CD14-positive monocyte (primary cell): ENCODE results near the gene NPC2. TPM values are rescaled to one million over a fixed set of nuclear protein-coding genes. Genes with fewer than 3 reads are reported as not detected.
A peak's percentile ranks its signal among the peaks of the same experiment; 100 is the strongest.

Experiments
- DNase-seq, 3 donors: peaks; one replicate each; pipeline ENCODE4 v3.0.0-alpha.2; 2011 to 2022
- H2AFZ ChIP-seq: 2 replicates; pipeline ENCODE4 v1.6.0; 2012; ENCODE audit warnings: mild to moderate bottlenecking, low read depth, low read length, inconsistent platforms; ENCODE audit not compliant: insufficient read depth, poor library complexity, severe bottlenecking
- H3K27ac ChIP-seq, 2 donors: 1 replicate in 1 of 2; 2 replicates in 1 of 2; pipeline ENCODE4 v1.5.1; 2012 to 2013; ENCODE audit warnings: low read length in 2 of 2, control low read depth in 1 of 2, inconsistent platforms in 1 of 2, low read depth in 1 of 2, mild to moderate bottlenecking in 1 of 2
- H3K27me3 ChIP-seq, 2 donors: one replicate each; pipeline versions ENCODE4 v1.6.0 to v1.6.1; 2011 to 2013; ENCODE audit warnings: low read length in 2 of 2; ENCODE audit not compliant: control insufficient read depth in 2 of 2, insufficient read depth in 2 of 2
- H3K36me3 ChIP-seq, 2 donors: replicated peaks in 1 of 2; 1 replicate in 1 of 2; 2 replicates in 1 of 2; pipeline versions ENCODE4 v1.5.1 to v1.6.1; 2012 to 2013; ENCODE audit warnings: low read length in 2 of 2, control low read depth in 1 of 2, inconsistent platforms in 1 of 2, mild to moderate bottlenecking in 1 of 2; ENCODE audit not compliant: insufficient read depth in 2 of 2, control insufficient read depth in 1 of 2
- H3K4me1 ChIP-seq, 2 donors: 1 replicate in 1 of 2; 2 replicates in 1 of 2; pipeline versions ENCODE4 v1.5.1 to v1.6.1; 2012 to 2013; ENCODE audit warnings: low read length in 2 of 2, control low read depth in 1 of 2, inconsistent platforms in 1 of 2, mild to moderate bottlenecking in 1 of 2, moderate library complexity in 1 of 2; ENCODE audit not compliant: insufficient read depth in 2 of 2, control insufficient read depth in 1 of 2
- H3K4me2 ChIP-seq: replicated peaks from 2 replicates; pipeline ENCODE3; 2012; ENCODE audit warnings: low read length, moderate library complexity, mild to moderate bottlenecking; ENCODE audit not compliant: poor library complexity, severe bottlenecking; ENCODE audit errors: extremely low read depth
- H3K4me3 ChIP-seq, 3 experiments: fragments of 200-600 bp in 1 of 3; sonication (generic) in 1 of 3; replicated peaks in 1 of 3; 1 replicate in 2 of 3; 2 replicates in 1 of 3; pipeline ENCODE4 v1.5.1; 2011 to 2013; ENCODE audit warnings: low read length in 3 of 3, mild to moderate bottlenecking in 3 of 3, control low read depth in 2 of 3, low read depth in 2 of 3, inconsistent platforms in 1 of 3, moderate library complexity in 1 of 3
- H3K79me2 ChIP-seq: 2 replicates; pipeline ENCODE4 v1.6.0; 2012; ENCODE audit warnings: mild to moderate bottlenecking, control low read depth, inconsistent platforms, low read length, moderate library complexity; ENCODE audit not compliant: insufficient read depth
- H3K9ac ChIP-seq: 2 replicates; pipeline ENCODE4 v1.6.0; 2017; ENCODE audit warnings: low read length, mild to moderate bottlenecking; ENCODE audit not compliant: insufficient read depth, poor library complexity, severe bottlenecking
- H3K9me3 ChIP-seq, 2 donors: replicated peaks in 1 of 2; 1 replicate in 1 of 2; 2 replicates in 1 of 2; pipeline versions ENCODE4 v1.5.1 to v1.6.1; 2012 to 2013; ENCODE audit warnings: low read length in 2 of 2, control low read depth in 1 of 2; ENCODE audit not compliant: control insufficient read depth in 1 of 2, insufficient read depth in 1 of 2
- H4K20me1 ChIP-seq: 2 replicates; pipeline ENCODE4 v1.6.0; 2012; ENCODE audit warnings: mild to moderate bottlenecking, low read length, control low read depth, moderate library complexity; ENCODE audit not compliant: insufficient read depth
- H3K27ac Mint-ChIP-seq, 7 donors: one replicate each; pipeline ENCODE4 v1.8.0; 2020; ENCODE audit warnings: mild to moderate bottlenecking in 7 of 7, mixed read lengths in 7 of 7, moderate library complexity in 6 of 7, inconsistent platforms in 2 of 7
- H3K27me3 Mint-ChIP-seq, 3 donors: one replicate each; pipeline ENCODE4 v1.8.0; 2021 to 2022; ENCODE audit warnings: low read depth in 3 of 3, mild to moderate bottlenecking in 3 of 3, mixed read lengths in 3 of 3, moderate library complexity in 3 of 3, inconsistent platforms in 1 of 3
- H3K36me3 Mint-ChIP-seq, 2 donors: one replicate each; pipeline ENCODE4 v1.8.0; 2020; ENCODE audit warnings: mixed read lengths in 2 of 2, inconsistent platforms in 1 of 2, mild to moderate bottlenecking in 1 of 2
- H3K4me1 Mint-ChIP-seq: one replicate; pipeline ENCODE4 v1.8.0; 2020; ENCODE audit warnings: mild to moderate bottlenecking, mixed read lengths
- H3K4me3 Mint-ChIP-seq, 2 donors: one replicate each; pipeline ENCODE4 v1.8.0; 2020; ENCODE audit warnings: mild to moderate bottlenecking in 2 of 2, mixed read lengths in 2 of 2, moderate library complexity in 1 of 2
- H3K9me3 Mint-ChIP-seq, 7 donors: one replicate each; pipeline ENCODE4 v1.8.0; 2020 to 2022; ENCODE audit warnings: mixed read lengths in 7 of 7, mild to moderate bottlenecking in 6 of 7, moderate library complexity in 6 of 7, inconsistent platforms in 2 of 7
- WGBS: methylation state at CpG from one replicate; pipeline ENCODE4 v1.1.5; 2013; ENCODE audit warnings: missing lambda C conversion rate; ENCODE audit not compliant: insufficient coverage; 5-methylcytosine and 5-hydroxymethylcytosine counted together
- intact Hi-C, 2 donors: fragments of 100-400 bp; cut with micrococcal nuclease; formaldehyde crosslinking; loops; one replicate each; pipeline versions ENCODE4 v1.15.0 to v1.15.1; 2023
- polyA plus RNA-seq, 3 donors: library from polyadenylated mRNA; depleted of rRNA in 1 of 3; unstranded in 2 of 3; stranded (reverse) in 1 of 3; fragments of 300-500 nt in 2 of 3; fragments of >200 nt in 1 of 3; fragmentation: Illumina TruSeq in 2 of 3; gene quantifications; 1 replicate in 2 of 3; 2 replicates in 1 of 3; pipeline ENCODE4 v1.2.3, GENCODE V29; 2012 to 2021
- TF ChIP-seq, protein P1 (sequence below): fragments of 200-600 bp; IDR thresholded peaks from one replicate; pipeline ENCODE4 v1.8.0; 2022; ENCODE audit warnings: antibody characterized with exemption, mild to moderate bottlenecking

Gene NPC2
- polyA plus RNA-seq, 3 donors = 675 to 1,159 (median 772) TPM

DNA sequence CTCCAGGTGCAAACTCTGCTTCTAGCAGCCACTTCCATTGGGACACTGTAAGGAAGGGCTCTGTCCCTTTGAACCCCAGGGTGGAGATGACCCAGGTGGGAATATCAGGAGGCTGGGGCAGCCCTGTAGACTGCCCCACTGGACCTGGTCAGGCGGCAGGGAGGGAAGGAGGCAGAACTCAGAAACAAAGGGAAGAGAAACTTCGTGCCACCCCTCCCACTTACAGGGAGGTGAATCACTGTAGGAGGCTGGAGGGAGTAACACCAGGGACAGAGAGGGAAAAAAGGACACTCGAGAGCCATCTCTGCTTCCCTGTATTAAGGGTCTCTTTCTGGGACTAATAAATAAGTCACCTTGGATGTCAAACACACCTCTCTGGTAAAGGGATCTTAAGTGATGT is 37.9 kb upstream of the NPC2 start:
- Histone ChIP-seq H3K9me3 (no peaks in the 10 kb centered on the region), H3K27ac (no peak overlapping the region), H3K4me1 (peaks cover 0 to 8% of the 10 kb centered on the region in 2 donors), H3K9ac (no peak overlapping the region), H3K4me3 (no peak overlapping the region), H3K27me3 (no peaks in the 10 kb centered on the region), H2AFZ (peak overlapping the region; percentile 24), H3K79me2 (no peaks in the 10 kb centered on the region), H4K20me1 (no peaks in the 10 kb centered on the region), H3K4me2 (no peak overlapping the region), H3K36me3 (no peaks in the 10 kb centered on the region)
- no peak for DNase-seq
- Mint-ChIP-seq H3K4me1 (peaks cover 15% of the 10 kb centered on the region), H3K9me3 (peaks cover 0 to 3% (median 0%) of the 10 kb centered on the region in 7 donors), H3K27ac (no peak overlapping the region), H3K36me3 (no peaks in the 10 kb centered on the region), H3K4me3 (no peak overlapping the region), H3K27me3 (peaks cover 2 to 3% (median 2%) of the 10 kb centered on the region in 3 donors)
- intact Hi-C loops = no loop called here
- TF ChIP-seq, protein P1, sequence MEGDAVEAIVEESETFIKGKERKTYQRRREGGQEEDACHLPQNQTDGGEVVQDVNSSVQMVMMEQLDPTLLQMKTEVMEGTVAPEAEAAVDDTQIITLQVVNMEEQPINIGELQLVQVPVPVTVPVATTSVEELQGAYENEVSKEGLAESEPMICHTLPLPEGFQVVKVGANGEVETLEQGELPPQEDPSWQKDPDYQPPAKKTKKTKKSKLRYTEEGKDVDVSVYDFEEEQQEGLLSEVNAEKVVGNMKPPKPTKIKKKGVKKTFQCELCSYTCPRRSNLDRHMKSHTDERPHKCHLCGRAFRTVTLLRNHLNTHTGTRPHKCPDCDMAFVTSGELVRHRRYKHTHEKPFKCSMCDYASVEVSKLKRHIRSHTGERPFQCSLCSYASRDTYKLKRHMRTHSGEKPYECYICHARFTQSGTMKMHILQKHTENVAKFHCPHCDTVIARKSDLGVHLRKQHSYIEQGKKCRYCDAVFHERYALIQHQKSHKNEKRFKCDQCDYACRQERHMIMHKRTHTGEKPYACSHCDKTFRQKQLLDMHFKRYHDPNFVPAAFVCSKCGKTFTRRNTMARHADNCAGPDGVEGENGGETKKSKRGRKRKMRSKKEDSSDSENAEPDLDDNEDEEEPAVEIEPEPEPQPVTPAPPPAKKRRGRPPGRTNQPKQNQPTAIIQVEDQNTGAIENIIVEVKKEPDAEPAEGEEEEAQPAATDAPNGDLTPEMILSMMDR = no peak
- no CpG with 5 or more reads among the region's 3 CpGs for WGBS

DNA sequence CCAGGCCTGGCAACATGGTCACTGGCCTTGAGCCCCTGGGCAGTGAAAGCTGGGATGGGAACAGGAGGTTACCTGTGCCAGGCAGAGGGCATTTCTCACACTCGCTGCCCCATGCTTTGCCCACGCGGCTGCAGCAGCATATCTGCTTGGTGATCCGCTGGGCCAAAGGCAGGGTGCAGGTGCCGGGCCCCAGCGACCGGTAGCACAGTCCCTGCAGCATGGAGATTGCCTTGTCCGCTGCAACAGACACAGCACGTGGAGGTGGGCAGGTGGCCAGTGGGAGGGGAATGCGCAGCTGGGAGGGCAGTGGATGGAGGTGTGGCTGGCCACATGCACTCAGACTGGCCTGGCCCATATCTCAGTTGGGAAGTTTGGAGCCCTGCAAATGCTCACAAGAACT is 35.8 kb upstream of the NPC2 start:
- H3K4me1 Mint-ChIP-seq = peaks cover 24% of the 10 kb centered on the region
- Histone ChIP-seq H3K27me3 (no peaks in the 10 kb centered on the region), H3K4me3 (no peak overlapping the region), H3K4me2 (no peak overlapping the region), H3K4me1 (peaks cover 0 to 7% of the 10 kb centered on the region in 2 donors), H3K9ac (no peak overlapping the region), H3K9me3 (no peaks in the 10 kb centered on the region), H4K20me1 (no peaks in the 10 kb centered on the region), H3K27ac (no peak overlapping the region), H3K79me2 (no peaks in the 10 kb centered on the region), H3K36me3 (no peaks in the 10 kb centered on the region), H2AFZ (no peak overlapping the region)
- no peak for DNase-seq
- no peak overlapping the region for H3K4me3 Mint-ChIP-seq
- 91% methylated on average over 10 of the region's 10 CpGs for WGBS
- intact Hi-C loops = no loop called here
- H3K36me3 Mint-ChIP-seq = no peaks in the 10 kb centered on the region
- peaks cover 2 to 6% (median 6%) of the 10 kb centered on the region in 3 donors for H3K27me3 Mint-ChIP-seq
- peaks cover 0 to 3% (median 0%) of the 10 kb centered on the region in 7 donors for H3K9me3 Mint-ChIP-seq
- peak overlapping the region in 1 of 7 donors; percentile 6 for H3K27ac Mint-ChIP-seq
- TF ChIP-seq, protein P1 = no peak
